Fibroblast of lung (primary cell): ENCODE measurements around the gene TRMT11.

ENCODE experiments used
- CTCF ChIP-seq, 2 donors: IDR thresholded peaks in 1 of 2; conservative IDR thresholded peaks in 1 of 2; 1 replicate in 1 of 2; 2 replicates in 1 of 2; pipeline ENCODE4 v1.5.1; 2011 to 2012; ENCODE audit warnings: low read length in 2 of 2, control low read depth in 1 of 2, inconsistent platforms in 1 of 2, low read depth in 1 of 2, mild to moderate bottlenecking in 1 of 2
- EZH2 ChIP-seq: IDR thresholded peaks from 2 replicates; pipeline ENCODE4 v1.5.1; 2012; ENCODE audit warnings: low read length, control low read depth, mild to moderate bottlenecking; ENCODE audit errors: missing control alignments

- no peak for TF ChIP-seq CTCF (conservative IDR thresholded peaks at IDR 0.05 in 1 of 2, IDR thresholded peaks at IDR 0.05 in 1 of 2; ENCODE audit: low read depth in 1 of 2, low read length in 2 of 2)
- TF ChIP-seq EZH2 = no peak
Measured at GRCh38 chr6:125955973-125956372, 30.4 kb upstream of the TRMT11 start.
